HCT116 (cell line): Measurements from ENCODE around the gene NDUFS2. TPM values are rescaled to one million over a fixed set of nuclear protein-coding genes. Genes with fewer than 3 reads are reported as not detected.

Experiments used
- ATAC-seq: fragments of 200-7000 bp; cut with Tn5 transposase; 2 replicates; pipeline ENCODE4 v1.9.1; 2020; ENCODE audit warnings: mild to moderate bottlenecking, moderate library complexity
- BruUV-seq: library from RNA; stranded (reverse); fragments of 400-500 nt; replicated peaks from 2 replicates; lab custom pipeline; 2021; lab: Mats Ljungman, UMichigan
- CTCF ChIA-PET: fragments of 300-600 bp; sonication (Branson Sonifier 250); formaldehyde crosslinking; loops from one replicate; lab custom pipeline; 2021; ENCODE audit warnings: antibody characterized with exemption; lab: Charles Lee
- POLR2A ChIA-PET: fragments of 300-600, 350-600 bp; sonication (Branson Sonifier 250); formaldehyde crosslinking; loops from one replicate; lab custom pipeline; 2021; ENCODE audit warnings: antibody characterized with exemption; lab: Charles Lee
- RAD21 ChIA-PET, 2 experiments: fragments of 300-600 bp; sonication (Branson Sonifier 250); formaldehyde crosslinking; loops; one replicate each; lab custom pipeline; 2023; ENCODE audit warnings: low total read pairs in 2 of 2; ENCODE audit not compliant: uncharacterized antibody in 2 of 2, unreplicated experiment in 2 of 2, low non-redundant PET in 1 of 2; lab: Charles Lee
- DNase-seq: peaks from one replicate; pipeline ENCODE4 v3.0.0-alpha.2; 2010; ENCODE audit warnings: low read depth, low spot score
- H2AFZ ChIP-seq: fragments of 200-600 bp; shearing (Covaris generic), sonication (generic); 2 replicates; pipeline ENCODE4 v1.6.1; 2017; ENCODE audit warnings: low read depth, mixed run types, mixed read lengths, antibody characterized with exemption, low read length; ENCODE audit not compliant: poor library complexity, severe bottlenecking
- H3K27ac ChIP-seq: 2 replicates; pipeline ENCODE4 v1.5.1; 2012; ENCODE audit warnings: low read depth, low read length
- H3K27me3 ChIP-seq: fragments of 200-600 bp; sonication (generic); 2 replicates; pipeline ENCODE4 v1.6.1; 2016; ENCODE audit warnings: mixed run types, low read length, mixed read lengths; ENCODE audit not compliant: insufficient read depth
- H3K36me3 ChIP-seq, 2 experiments: fragments of 200-500 bp in 1 of 2; fragments of 200-600 bp in 1 of 2; sonication (Bioruptor generic) in 1 of 2; sonication (generic) in 1 of 2; 2 replicates each; pipeline versions ENCODE4 v1.5.1 to v1.6.1; 2014 to 2016; ENCODE audit warnings: low read length in 2 of 2, inconsistent platforms in 1 of 2, mixed read lengths in 1 of 2, mixed run types in 1 of 2; ENCODE audit not compliant: insufficient read depth in 2 of 2, control insufficient read depth in 1 of 2
- H3K4me1 ChIP-seq, 2 experiments: fragments of 200-600 bp in 1 of 2; sonication (generic) in 1 of 2; 2 replicates each; pipeline versions ENCODE4 v1.5.1 to v1.6.1; 2012 to 2017; ENCODE audit warnings: low read length in 2 of 2, inconsistent platforms in 1 of 2, mild to moderate bottlenecking in 1 of 2, mixed read lengths in 1 of 2, mixed run types in 1 of 2, moderate library complexity in 1 of 2; ENCODE audit not compliant: insufficient read depth in 2 of 2, control insufficient read depth in 1 of 2
- H3K4me2 ChIP-seq: fragments of 200-600 bp; sonication (generic); 2 replicates; pipeline ENCODE4 v1.6.1; 2017; ENCODE audit warnings: mixed run types, low read length, mixed read lengths
- H3K4me3 ChIP-seq, 2 experiments: fragments of 200-600 bp in 1 of 2; sonication (generic) in 1 of 2; replicated peaks in 1 of 2; 2 replicates each; pipeline ENCODE4 v1.5.1; 2011 to 2016; ENCODE audit warnings: low read length in 2 of 2, control low read depth in 1 of 2, low read depth in 1 of 2, mild to moderate bottlenecking in 1 of 2, mixed read lengths in 1 of 2, mixed run types in 1 of 2
- H3K79me2 ChIP-seq: fragments of 200-600 bp; sonication (generic); 2 replicates; pipeline ENCODE4 v1.6.1; 2017; ENCODE audit warnings: mild to moderate bottlenecking, mixed run types, low read length, moderate library complexity, mixed read lengths; ENCODE audit not compliant: insufficient read depth
- H3K9ac ChIP-seq: fragments of 200-600 bp; sonication (generic); 2 replicates; pipeline ENCODE4 v1.6.1; 2016; ENCODE audit warnings: low read length, mixed read lengths
- H3K9me2 ChIP-seq: fragments of 200-600 bp; sonication (generic), shearing (Covaris generic); 2 replicates; pipeline ENCODE4 v1.6.1; 2017; ENCODE audit warnings: mixed run types, mild to moderate bottlenecking, moderate library complexity; ENCODE audit not compliant: insufficient read depth
- H3K9me3 ChIP-seq, 2 experiments: fragments of 200-500 bp in 1 of 2; fragments of 200-600 bp in 1 of 2; sonication (Bioruptor generic) in 1 of 2; sonication (generic) in 1 of 2; 2 replicates each; pipeline ENCODE4 v1.6.1; 2014 to 2017; ENCODE audit warnings: low read length in 2 of 2, mixed read lengths in 2 of 2, inconsistent platforms in 1 of 2, low read depth in 1 of 2, mild to moderate bottlenecking in 1 of 2, mixed run types in 1 of 2, moderate library complexity in 1 of 2; ENCODE audit not compliant: control insufficient read depth in 1 of 2, insufficient read depth in 1 of 2
- H4K20me1 ChIP-seq: fragments of 200-600 bp; sonication (generic), shearing (Covaris generic); 2 replicates; pipeline ENCODE4 v1.6.1; 2017; ENCODE audit warnings: mixed run types, mild to moderate bottlenecking, moderate library complexity; ENCODE audit not compliant: insufficient read depth
- CBX3 ChIP-seq: IDR thresholded peaks from 2 replicates; pipeline ENCODE4 v1.6.1; 2012; ENCODE audit warnings: low read depth
- EZH2phosphoT487 ChIP-seq: fragments of 200-600 bp; IDR thresholded peaks from 2 replicates; pipeline ENCODE4 v1.6.1; 2018; ENCODE audit warnings: antibody characterized with exemption, borderline replicate concordance
- POLR2A ChIP-seq: IDR thresholded peaks from 2 replicates; pipeline ENCODE4 v1.7.0; 2011; ENCODE audit warnings: borderline replicate concordance; ENCODE audit not compliant: insufficient read depth, insufficient read length; ENCODE audit errors: extremely low read depth
- ZFX ChIP-seq: fragments of 450-650 bp; IDR thresholded peaks from 2 replicates; pipeline ENCODE4 v1.6.1; 2017
- ZNF274 ChIP-seq: fragments of 200-500 bp; sonication (Bioruptor generic); IDR thresholded peaks from 2 replicates; pipeline ENCODE4 v1.6.1; 2014; ENCODE audit warnings: mild to moderate bottlenecking, low read depth, low read length, inconsistent platforms
- intact Hi-C: fragments of 100-400 bp; cut with micrococcal nuclease; formaldehyde crosslinking; loops from 2 replicates; pipeline ENCODE4 v1.10.0; 2022
- total RNA-seq: library from RNA; stranded (reverse); gene quantifications from one replicate; pipeline ENCODE4 v1.2.1, GENCODE V29; 2021; ENCODE audit not compliant: unreplicated experiment
- TF ChIP-seq, protein P1 (sequence below): IDR thresholded peaks from 2 replicates; pipeline ENCODE4 v1.6.1; 2011; ENCODE audit warnings: mild to moderate bottlenecking, low read length, moderate library complexity; ENCODE audit not compliant: insufficient replicate concordance; ENCODE audit errors: extremely low read depth
- TF ChIP-seq, protein P2 (sequence below), 3 experiments: fragments of 200-600 bp in 1 of 3; sonication (generic) in 1 of 3; IDR thresholded peaks in 2 of 3; conservative IDR thresholded peaks in 1 of 3; 2 replicates each; pipeline ENCODE4 v1.5.1; 2012 to 2017; ENCODE audit warnings: low read depth in 2 of 3, low read length in 2 of 3, antibody characterized with exemption in 1 of 3, borderline replicate concordance in 1 of 3, control low read depth in 1 of 3, mild to moderate bottlenecking in 1 of 3, mixed read lengths in 1 of 3, mixed run types in 1 of 3, moderate library complexity in 1 of 3; ENCODE audit not compliant: insufficient read depth in 1 of 3

NDUFS2 gene
- total RNA-seq, 1 experiment from 2014 or later, result 82.7 TPM

GRCh38 chr1:161185282-161185682, 16.9 kb upstream of the NDUFS2 start:
- Histone ChIP-seq H3K27me3 (no peaks in the 10 kb centered on the region), H3K9me2 (no peaks in the 10 kb centered on the region), H3K27ac (no peak overlapping the region), H3K9ac (no peak overlapping the region), H2AFZ (no peak overlapping the region), H3K4me2 (no peak overlapping the region), H4K20me1 (no peaks in the 10 kb centered on the region), H3K4me3 (no peak overlapping the region), H3K9me3 (no peaks in the 10 kb centered on the region), H3K4me1 (peaks cover 12 to 24% of the 10 kb centered on the region in 2 experiments), H3K36me3 (no peaks in the 10 kb centered on the region), H3K79me2 (no peaks in the 10 kb centered on the region)
- no peak for DNase-seq
- TF ChIP-seq ZNF274, result no peak
- TF ChIP-seq POLR2A, result no peak
- no peak for TF ChIP-seq CBX3
- no peak for TF ChIP-seq ZFX
- TF ChIP-seq, protein P1, sequence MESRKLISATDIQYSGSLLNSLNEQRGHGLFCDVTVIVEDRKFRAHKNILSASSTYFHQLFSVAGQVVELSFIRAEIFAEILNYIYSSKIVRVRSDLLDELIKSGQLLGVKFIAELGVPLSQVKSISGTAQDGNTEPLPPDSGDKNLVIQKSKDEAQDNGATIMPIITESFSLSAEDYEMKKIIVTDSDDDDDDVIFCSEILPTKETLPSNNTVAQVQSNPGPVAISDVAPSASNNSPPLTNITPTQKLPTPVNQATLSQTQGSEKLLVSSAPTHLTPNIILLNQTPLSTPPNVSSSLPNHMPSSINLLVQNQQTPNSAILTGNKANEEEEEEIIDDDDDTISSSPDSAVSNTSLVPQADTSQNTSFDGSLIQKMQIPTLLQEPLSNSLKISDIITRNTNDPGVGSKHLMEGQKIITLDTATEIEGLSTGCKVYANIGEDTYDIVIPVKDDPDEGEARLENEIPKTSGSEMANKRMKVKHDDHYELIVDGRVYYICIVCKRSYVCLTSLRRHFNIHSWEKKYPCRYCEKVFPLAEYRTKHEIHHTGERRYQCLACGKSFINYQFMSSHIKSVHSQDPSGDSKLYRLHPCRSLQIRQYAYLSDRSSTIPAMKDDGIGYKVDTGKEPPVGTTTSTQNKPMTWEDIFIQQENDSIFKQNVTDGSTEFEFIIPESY, result no peak
- no peak for TF ChIP-seq EZH2phosphoT487
- TF ChIP-seq, protein P2, sequence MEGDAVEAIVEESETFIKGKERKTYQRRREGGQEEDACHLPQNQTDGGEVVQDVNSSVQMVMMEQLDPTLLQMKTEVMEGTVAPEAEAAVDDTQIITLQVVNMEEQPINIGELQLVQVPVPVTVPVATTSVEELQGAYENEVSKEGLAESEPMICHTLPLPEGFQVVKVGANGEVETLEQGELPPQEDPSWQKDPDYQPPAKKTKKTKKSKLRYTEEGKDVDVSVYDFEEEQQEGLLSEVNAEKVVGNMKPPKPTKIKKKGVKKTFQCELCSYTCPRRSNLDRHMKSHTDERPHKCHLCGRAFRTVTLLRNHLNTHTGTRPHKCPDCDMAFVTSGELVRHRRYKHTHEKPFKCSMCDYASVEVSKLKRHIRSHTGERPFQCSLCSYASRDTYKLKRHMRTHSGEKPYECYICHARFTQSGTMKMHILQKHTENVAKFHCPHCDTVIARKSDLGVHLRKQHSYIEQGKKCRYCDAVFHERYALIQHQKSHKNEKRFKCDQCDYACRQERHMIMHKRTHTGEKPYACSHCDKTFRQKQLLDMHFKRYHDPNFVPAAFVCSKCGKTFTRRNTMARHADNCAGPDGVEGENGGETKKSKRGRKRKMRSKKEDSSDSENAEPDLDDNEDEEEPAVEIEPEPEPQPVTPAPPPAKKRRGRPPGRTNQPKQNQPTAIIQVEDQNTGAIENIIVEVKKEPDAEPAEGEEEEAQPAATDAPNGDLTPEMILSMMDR (IDR thresholded peaks at IDR 0.05 in 2 of 3, conservative IDR thresholded peaks at IDR 0.05 in 1 of 3; ENCODE audit: borderline replicate concordance in 1 of 3, insufficient read depth in 1 of 3, low read depth in 2 of 3, low read length in 2 of 3), result no peak
- no peak for ATAC-seq
- ChIA-PET RAD21 (no interaction called here), CTCF (interaction anchor here (1.2 kb wide), 1 partner anchor 20 kb away, joined by 3 read pairs; no protein-coding TSS in a partner anchor), POLR2A (no interaction called here)
- BruUV-seq, result no TSS peak
- intact Hi-C loops, result no loop called here
